Activated T-helper 1 cell treated with Interleukin-2 at 50 U/mL for 16 hours (primary cell): Measurements from ENCODE around the gene DOLPP1.

Experiments used
- DNase-seq: peaks from one replicate; pipeline ENCODE4 v3.0.0-alpha.2; 2020; ENCODE audit warnings: low read depth

Gene DOLPP1

DNA sequence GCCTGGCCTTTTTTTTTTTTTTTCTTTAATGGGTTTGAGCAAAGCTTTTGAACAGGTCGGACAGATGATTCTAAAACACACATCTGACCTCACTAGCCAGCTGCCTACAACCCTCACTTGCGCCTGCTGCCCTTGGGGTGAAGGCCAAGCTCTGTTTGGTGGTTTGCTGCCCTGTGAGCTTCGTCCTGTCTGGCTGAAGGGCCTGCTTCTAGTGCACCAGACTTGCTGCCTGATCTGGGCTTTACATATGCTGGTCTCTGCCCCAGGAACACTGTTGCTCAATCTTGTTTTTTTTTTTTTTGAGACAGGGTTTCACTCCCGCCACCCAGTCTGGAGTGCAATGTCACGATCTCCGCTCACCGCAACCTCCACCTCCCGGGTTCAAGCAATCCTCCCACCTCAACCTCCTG, 16.4 kb upstream of the DOLPP1 start:
- DNase-seq = no peak

DNA sequence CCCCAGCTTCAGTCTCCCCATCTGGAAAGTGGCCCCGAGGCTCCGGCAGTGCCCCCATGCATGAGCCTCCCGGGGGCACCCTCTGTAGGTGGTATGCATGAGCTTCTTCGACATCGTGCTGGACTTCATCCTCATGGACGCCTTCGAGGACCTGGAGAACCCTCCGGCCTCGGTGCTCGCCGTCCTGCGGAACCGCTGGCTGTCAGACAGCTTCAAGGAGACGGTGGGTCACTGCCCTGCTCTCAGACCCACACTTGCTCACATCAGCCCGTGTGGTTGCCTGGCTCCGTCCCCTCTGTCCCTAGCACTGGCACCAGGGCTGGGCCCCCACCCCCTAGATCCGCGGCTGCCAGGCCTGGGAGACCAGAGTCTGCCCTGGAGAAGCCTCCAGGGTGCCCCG, 12.8 kb upstream of the DOLPP1 start:
- DNase-seq = no peak

DNA sequence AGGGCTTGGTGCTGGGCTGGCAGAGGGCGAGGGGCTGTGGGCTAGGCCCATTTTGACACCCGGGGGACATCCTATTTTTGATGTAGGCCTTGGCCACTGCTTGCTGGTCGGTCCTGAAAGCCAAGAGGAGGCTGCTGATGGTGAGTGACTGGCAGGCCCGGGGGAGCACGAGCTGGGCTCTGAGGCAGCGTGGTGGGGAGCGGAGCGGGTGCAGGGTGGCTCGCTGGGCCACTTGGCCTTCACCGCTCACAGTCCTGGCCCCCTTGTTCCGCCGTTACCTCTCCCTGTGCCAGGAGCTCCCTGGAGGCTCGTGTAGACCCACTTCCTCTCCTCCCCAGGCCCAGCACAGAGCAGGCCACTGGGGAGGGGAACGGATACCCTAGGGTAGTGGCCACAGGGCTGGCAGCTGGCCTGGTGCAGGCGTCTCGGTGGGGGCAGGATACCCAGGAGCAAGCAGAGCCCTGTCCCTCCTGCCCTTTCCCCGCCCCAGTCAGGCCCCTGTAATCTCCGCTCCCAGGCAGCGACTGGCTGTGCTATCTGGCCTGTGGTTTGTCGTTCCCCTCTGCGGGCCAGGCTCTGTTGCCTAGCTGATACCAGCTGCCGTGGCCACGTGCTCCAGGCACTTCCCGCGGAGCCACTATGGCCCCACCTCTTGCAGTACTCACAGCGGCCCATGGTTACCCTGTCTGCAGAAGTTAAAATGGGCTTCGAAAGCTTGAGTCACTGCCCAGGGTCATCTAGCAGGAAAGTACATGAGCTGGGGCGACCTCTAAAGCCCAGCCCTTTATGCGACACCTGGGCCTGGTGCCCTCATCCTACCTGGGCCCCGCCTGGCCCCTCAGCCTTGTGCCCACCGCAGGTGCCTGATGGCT, 11.7 kb upstream of the DOLPP1 start:
- peak; percentile 29 for DNase-seq

DNA sequence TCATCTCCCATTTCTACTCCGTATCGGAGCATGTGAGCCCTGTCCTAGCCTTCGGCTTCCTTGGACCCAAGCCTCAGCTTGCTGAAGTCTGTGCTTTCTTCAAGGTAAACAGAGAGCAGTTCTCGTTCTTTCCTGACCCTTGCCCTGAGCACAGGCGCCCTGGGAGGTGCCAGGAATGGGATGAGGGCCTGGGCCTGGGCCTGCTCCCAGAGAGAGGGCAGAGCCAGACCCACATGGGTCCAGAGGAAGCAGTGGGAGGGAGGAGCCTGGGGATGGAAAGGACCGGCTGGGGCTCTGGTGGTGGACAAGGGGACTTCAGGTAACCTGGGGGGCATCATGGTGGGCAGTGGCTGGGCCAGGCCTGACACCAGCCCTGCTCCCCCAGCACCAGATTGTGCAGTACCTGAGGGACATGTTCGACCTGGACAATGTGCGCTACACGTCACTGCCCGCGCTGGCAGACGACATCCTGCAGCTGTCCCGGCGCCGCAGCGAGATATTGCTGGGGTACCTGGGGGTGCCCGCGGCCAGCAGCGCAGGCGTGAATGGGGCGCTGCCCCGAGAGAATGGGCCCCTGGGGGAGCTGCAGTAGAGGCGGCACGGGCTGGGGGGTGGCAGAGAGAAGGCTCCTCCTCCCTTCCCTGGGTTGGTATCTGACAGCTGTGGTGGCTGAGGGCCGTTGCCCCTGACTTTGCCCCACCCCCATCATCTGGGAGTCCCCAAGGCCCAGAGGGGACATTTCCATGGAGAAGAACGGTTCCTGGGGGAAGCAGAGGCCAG, 10.9 kb upstream of the DOLPP1 start:
- DNase-seq = no peak

DNA sequence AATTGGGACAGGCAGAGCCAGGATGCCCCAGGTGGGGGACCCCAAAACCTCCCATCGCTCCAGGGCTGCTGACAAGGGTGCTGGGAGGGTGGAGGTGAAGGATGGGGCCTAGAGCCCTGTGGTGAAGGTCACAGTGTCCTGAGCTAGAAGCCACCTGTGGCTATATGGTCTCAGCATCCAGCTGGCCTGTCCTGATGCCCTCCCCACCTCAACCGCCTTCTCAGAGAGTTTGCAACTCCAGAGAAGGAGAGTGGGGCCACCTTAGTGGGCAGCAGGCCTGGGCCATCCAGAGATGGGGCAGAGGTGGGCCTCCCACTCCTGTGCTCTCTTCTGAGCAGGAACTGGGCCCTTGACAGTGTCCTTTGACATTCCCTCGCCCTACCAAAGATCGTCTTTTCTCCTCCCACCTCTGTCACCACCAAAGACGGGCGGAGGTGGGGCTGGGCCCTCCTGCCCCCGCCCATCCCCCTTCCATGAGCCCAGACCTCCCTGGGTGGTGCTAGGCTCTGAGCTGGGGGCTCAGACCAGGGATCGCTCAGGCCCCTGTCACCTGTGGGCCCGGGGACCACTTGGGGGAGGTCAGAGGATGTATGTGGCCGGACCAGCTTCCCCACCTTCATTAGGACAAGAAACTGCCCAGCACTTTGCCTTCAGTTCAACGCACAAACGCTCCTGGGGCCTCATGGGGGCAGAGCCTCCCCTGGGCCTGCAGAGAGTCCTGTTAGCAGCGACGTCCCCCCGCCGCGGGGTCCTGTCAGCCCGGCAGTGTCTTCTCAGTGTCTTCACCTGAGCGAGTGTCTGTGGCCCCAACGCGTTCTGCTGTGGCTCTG, 10.0 kb upstream of the DOLPP1 start:
- no peak for DNase-seq

DNA sequence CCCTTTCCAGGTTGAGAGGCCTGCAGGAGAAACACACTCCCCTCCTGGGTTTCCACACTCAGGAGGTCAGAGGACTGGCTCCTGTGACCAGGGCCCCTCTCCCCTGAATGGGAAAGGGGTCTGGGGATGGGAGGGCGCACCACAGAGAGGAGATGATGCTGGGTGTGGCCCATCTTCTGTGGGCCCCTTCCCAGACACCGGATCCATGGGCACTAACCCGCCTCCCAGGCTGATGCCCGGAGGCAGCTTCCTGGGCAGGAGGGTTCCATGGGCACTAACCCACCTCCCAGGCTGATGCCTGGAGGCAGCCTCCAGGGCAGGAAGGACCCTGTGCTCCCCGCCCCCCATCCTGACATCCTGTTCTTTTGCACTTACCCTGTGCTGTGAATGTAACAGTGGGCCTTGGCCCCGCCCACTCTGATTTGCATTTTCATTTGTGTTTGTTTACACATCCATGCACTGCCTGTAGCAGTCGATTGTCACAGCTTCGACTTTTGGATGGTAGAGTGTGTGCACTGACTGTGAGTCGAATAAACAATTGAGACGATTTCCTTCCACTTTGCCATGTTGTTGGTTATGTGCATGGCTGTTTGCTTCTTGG, 9.3 kb upstream of the DOLPP1 start:
- DNase-seq = no peak

DNA sequence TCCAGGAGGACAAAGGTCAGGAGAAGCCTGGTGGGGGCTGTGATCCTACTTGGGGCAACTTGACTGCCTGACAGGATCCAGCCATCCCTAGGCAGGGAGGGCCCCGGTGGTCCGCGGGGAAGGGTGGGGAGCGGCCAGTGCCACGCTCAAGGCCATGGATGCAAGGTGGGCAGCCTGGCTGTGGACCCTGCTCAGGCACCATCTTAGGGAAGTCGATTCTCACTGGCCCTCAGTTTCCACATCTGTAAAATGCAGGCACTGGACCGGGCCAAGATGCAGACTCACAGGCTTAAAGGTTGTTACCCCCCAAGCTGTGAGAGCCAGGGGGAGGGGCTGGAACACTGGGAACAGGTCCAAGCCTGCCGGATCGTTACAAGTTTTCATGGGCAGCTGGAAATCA, 8.7 kb upstream of the DOLPP1 start:
- DNase-seq = no peak

DNA sequence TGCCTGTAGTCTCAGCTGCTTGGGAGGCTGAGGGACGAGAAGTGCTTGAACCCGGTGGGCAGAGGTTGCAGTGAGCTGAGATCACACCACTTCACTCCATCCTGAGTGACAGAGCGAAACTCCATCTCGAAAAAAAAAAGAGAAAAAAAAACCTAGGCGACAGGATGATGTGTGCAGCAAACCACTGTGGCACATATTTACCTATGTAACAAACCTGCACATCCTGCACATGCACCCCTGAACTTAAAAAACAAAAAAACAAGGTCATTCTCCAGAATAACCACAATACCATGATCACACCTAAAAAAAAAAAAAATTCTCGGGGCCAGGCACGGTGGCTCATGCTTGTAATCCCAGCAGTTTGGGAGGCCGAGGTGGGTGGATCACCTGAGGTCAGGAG, 7.5 kb upstream of the DOLPP1 start:
- no peak for DNase-seq

DNA sequence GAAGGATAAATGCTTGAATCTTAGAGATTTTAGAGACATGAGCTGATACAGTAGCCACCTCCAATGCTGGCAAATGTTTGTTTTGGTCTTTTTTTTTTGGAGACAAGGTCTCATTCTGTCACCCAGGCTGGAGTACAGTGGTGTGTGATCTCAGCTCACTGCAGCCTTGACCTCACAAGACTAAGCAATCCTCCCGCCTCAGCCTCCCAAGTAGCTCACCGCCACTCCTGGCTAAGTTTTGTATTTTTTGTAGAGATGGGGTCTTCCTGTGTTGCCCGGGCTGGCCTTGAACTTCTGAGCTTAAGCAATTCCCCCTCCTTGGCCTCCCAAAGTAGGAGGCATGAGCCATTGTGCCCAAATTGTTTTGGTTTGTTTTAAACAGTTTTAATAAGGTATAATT, 6.8 kb upstream of the DOLPP1 start:
- DNase-seq = no peak

DNA sequence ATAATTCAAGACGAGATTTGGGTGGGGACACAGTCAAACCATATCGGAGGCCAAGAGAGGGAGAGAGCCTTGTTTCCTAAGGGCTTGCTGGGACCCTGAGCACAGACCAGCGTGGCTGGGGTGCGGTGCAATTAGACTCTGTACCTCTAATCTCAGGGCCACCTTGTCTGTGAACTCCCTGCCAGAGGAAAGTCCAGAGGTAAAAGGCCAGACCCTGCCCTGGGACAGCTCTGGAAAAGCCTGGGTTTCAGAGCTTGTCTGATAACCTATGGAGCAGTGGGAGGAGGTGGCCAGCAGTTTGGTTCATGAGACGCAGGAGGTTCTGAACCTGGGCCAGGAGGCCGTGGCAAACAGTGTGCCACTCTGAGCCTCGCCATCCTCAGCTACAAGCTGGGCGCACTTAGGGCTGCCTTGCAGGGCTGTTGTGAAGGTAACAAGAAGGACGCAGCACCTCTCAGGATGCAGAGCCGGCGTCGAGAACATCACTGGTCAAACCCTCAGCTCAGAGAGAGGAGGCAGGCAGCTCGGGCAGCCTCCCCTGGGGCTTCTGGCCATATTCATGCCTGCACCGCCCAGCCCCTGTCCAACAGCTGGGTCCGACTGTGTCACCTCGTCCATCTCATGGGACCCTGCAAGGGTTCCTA, 4.8 kb upstream of the DOLPP1 start:
- no peak for DNase-seq

DNA sequence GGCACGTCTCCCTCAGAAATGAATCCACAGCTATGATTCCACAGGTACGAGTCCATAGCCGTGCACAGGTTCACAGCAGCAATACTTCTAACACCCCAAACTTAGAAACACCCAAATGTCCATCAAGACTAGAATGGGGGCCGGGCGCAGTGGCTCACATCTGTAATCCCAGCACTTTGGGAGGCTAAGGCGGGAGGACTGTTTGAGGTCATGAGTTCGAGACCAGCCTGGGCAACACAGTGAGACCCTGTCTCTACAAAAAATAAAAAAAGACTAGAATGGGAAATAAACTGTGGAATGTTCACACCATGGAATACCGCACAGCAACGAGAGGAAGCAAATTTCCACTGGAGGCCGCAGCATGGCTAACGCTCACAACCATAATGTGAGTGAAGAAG, 4.3 kb upstream of the DOLPP1 start:
- no peak for DNase-seq

DNA sequence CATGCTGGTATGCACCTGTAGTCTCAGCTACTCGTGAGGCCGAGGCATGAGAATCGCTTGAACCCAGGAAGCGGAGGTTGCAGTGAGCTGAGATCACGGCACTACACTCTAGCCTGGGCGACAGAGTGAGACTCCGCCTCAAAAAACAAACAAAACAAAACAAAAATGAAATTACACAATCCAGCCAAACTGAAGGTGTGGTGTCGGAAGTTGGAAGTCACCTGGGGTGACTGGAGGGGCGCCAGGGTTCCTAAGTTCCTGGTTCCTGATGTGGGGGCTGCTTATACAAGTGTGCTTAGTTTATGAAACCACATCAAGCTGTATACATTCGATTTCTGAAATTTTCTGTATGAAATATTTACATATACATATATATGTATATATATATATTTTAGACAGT, 3.7 kb upstream of the DOLPP1 start:
- no peak for DNase-seq

DNA sequence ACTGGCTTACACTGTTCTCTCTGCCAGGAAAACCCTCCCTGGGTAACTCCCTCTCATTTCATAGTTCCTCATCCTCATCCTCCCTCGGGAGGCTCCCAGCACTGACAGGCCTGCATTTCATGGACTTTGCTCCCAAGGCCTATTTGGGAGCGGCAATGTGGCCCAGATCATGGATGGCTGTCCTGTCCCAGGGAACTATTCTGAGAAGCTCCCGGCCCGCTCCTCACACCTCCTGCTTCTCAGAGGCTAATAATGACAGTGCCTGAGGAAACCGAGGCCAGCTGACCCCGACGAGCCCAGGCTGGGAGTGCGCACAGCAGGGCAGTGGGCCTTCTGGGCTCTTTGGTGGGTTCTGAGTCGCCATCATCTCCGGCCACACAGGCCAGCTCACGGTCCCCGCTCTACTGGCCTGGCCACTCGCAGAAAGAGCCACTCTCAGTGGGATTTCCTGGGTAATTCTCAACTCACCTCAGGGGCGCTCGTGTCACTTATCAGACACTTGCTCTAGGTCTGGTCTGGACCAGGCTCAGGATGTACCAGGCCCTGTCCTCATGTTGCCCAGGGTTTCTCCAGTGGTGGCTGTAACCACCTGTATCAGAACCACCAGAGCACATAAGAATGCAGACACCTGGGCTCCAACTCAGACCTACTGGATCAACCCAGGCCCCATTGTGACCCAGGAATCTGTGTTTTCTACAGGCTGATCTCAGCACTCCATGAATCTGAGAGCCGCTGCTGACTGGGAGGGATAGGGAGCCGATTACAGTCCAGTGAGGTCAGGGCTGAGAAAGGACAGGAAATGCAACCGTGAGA, 2.0 kb upstream of the DOLPP1 start:
- no peak for DNase-seq

DNA sequence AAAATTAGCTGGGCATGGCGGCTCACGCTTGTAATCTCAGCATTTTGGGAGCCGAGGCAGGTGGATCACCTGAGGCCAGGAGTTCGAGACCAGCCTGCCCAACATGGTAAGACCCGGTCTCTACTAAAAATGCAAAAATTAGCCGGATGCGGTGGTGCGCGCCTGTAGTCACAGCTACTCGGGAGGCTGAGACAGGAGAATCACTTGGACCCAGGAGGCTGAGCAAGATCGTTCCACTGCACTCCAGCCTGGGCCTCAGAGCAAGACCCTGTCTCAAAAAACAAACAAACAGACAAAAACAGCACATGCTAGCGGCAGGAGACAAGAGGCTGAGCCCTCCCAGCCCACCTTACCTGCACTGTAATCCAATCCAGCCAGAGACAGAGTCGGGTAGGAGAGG, 1.1 kb upstream of the DOLPP1 start:
- no peak for DNase-seq

DNA sequence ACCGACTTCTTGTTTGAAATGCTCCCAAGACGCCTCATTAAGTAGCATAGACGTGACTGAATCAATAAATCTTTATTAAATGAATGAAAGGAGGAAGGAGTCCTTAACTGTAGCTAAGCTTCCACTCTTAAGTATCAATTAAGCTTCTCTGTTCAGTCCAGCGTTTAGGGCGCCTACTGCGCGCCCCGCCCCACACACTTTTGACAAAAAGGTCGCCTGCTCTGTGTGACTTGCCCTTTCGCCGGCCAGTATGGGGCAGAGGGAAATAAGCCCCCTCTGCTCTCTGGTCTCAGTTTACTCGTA, 662 bp upstream of the DOLPP1 start:
- no peak for DNase-seq

DNA sequence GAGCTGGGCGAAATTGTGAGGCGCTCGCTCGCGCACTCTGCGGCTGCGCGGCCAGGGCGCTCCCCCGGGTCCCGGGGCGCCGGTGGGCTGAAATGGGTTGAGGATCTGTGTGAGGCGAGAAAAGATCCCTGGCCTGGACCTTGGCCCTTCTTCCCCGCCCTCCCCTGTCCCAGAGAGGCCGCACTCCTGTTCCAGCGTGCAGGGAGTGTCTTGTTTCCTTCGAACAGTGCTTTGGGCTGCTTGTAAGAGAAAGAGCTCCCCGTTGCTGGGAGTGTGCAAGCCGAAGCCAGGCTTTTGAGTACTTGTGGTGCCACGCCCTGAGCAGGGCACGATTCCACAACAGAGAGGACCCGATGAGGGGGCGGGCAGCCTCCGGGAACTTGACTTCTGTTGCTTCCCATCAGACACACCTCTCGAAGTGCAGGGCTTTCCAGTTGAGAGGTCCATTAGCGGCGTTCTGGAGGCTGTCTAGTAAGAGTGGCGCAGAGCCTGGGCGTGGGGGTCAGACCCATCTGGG, 535 bp downstream of the DOLPP1 start:
- DNase-seq = no peak

DNA sequence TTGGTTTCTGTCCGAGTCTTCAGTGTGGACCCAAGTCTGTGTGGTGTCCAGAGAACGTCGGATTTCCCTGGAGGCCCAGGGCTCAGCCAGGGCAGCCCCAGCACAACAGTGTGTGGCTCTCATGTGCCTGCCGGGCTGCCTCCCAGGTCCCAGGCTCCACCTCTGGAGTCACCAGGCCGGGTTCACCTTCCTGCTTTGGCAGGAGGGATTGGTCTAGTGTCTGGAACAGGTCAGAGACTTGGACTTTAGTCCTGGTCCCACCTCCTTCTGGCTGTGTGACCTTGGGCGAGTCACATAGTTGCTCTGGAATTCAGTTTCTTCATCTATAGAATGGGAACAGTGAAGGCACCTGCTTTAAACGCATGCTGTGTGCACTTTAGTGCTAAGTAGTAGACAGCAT, 3.2 kb downstream of the DOLPP1 start:
- DNase-seq = no peak

DNA sequence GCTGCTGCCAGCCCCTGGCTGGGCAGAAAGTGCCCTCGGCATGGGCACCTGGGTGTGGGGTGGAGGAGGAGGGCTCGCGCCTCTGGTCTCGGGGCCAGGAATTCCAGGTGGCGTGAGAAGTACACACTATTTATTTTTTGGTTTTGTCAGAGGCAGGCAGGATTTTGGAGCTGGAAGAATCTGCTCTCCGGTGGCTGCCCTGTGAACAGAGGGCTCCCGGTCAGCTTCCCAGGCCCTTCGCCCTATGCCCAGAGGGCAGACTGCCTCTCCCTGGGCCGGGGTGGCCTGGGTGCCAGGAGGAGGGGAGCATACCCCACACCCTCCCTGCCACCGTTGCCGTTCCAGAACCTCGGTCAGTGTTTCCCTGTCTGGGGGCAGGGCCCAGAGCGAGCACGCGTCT, 8.3 kb downstream of the DOLPP1 start:
- no peak for DNase-seq

DNA sequence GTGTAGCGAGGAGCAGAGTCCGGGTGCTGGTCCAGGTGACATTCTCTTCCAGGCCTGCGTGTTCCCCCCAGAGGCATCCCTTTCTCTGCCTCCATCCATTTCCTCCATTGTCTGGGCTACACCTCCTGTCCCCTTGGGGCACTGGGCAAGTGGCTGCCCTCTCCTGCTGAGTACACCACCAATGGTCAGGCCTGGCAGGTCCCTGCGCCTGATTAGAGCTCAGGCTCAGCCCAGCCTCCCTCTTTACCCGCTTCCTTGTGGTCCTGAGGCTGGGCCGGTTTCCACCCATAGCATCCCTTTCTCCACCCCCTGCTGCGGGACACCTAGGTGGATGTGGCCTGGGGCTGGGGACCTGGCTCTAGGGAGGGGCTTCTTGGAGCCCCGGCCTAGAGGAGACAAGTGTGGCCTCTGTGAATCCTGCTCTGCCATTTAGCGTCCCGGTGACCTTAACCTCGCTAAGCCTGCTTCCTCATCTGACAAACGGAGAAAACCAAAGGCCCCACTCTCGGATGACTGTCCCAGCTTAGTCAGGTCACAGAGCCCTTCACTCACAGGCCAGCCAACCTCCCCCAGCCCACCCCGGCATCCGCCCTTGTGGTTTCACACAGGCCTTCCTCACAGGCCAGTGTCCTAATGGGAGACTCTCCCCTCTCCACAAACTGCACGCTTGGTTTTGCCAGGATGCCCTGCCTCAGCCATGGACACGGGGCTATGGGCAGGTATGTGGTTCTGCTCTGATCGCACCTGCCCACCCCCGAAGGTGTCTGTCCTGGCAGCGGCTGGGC, 12.9 kb downstream of the DOLPP1 start:
- DNase-seq = no peak
